GM12874 (cell line): ENCODE results near the gene WBP2.

Experiments used
- CTCF ChIP-seq: IDR thresholded peaks from 2 replicates; pipeline ENCODE4 v1.5.1; 2011; ENCODE audit warnings: low read depth, mild to moderate bottlenecking, control low read depth, low read length, moderate library complexity; ENCODE audit not compliant: insufficient read depth

Gene WBP2

GRCh38 chr17:75848523-75849278 lies 6.4 kb downstream of the WBP2 start:
- TF ChIP-seq CTCF = peak; percentile 71

- TF ChIP-seq CTCF = no peak
These were observed 7.3 kb downstream of the WBP2 start for GRCh38 chr17:75847614-75848522.

GRCh38 chr17:75846692-75847613 lies 8.2 kb downstream of the WBP2 start:
- TF ChIP-seq CTCF = no peak

- no peak for TF ChIP-seq CTCF
These were observed 9.0 kb downstream of the WBP2 start for GRCh38 chr17:75845933-75846691.

GRCh38 chr17:75845058-75845711 lies 9.9 kb downstream of the WBP2 start:
- TF ChIP-seq CTCF = peak; percentile 95

GRCh38 chr17:75844530-75845057 lies 10.5 kb downstream of the WBP2 start:
- TF ChIP-seq CTCF = no peak
